IPS DF 4.7 (cell line): ENCODE results near the gene SPON1.
"Not testable (repeated sequence)": the region's sequence is repeated elsewhere in the genome, so short reads cannot be mapped to it uniquely, and the experiment has no call there.

Experiments used
- DNase-seq: peaks from one replicate; pipeline ENCODE4 v3.0.0-alpha.2; 2013; ENCODE audit warnings: low spot score; ENCODE audit errors: extremely low read depth

The SPON1 gene

GRCh38 chr11:14267861-14268635 is 305.5 kb downstream of the SPON1 start:
- no peak for DNase-seq

GRCh38 chr11:14269692-14270573 is 307.4 kb downstream of the SPON1 start:
- DNase-seq = no peak

GRCh38 chr11:14270690-14271542 is 308.4 kb downstream of the SPON1 start:
- no peak for DNase-seq

GRCh38 chr11:14273895-14274294 is 311.4 kb downstream of the SPON1 start:
- DNase-seq = no peak

DNA sequence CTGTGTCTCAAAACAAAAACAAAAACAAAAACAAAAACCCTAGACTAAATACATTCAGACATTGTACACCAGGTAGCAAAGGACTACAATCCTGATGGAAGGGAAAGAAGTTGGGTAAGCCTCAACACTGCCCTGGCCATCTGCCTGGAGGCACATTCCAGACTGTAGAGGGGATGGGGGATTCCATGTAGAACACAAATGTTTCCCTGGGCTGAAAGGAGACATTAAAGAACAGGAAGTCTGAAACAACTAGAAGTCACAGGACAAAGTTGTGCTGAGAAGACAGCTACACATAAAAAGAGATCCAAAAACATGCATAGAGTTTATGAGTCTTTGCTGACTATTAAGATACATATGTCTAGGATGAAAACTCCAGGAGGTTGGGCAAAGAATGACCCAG is 312.6 kb downstream of the SPON1 start:
- DNase-seq = no peak

DNA sequence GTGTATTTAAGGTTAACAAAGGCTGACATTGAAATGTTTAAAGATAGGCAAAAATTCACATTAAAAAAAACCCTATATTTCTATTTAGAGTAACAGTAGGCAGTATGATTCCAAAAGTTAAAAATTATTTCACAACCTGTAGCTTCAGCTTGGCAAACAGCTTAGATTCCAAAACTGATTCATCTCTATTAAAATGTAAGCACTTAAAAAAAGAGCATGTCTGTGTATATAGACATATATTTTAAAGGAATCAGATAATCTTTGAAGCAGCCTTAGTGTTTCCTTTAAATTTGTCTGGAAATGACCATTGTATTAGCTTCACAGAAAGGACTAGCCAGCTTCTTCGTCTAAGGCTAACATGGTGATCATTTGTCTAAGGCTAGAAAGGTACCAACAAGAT is 316.3 kb downstream of the SPON1 start:
- DNase-seq = not testable (repeated sequence)

DNA sequence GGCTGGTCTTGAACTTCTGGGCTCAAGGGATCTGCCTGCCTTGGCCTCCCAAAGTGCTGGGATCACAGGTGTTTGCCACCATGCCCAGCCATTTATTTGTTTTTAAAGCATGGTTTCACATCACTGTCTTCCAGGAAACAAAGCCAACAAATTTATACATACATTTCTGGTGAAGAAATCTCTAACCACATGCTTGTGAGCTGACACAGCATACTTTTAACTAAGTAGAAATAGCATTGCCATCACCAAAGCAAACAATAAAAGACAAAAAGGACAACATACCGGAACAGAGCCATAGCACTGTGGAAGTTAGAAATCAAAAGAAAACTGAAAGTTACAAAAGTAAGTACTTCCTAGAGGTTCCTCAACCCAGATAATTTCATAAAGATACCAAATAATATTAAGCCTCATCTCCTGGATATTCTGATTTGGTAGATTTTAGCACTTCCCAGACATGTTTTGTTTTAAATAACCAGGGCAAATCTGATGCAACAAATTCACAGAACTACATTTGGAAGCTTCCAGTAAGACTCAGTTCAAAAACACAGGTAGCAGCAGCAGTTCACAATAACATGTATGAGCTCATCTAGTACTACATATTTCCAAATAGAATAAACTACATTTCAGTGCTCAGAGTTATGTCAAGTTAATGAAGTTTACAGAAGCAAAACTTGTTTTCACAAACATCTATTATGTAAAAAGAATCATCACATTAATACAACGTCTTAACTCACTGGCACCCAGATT is 325.8 kb downstream of the SPON1 start:
- no peak for DNase-seq

DNA sequence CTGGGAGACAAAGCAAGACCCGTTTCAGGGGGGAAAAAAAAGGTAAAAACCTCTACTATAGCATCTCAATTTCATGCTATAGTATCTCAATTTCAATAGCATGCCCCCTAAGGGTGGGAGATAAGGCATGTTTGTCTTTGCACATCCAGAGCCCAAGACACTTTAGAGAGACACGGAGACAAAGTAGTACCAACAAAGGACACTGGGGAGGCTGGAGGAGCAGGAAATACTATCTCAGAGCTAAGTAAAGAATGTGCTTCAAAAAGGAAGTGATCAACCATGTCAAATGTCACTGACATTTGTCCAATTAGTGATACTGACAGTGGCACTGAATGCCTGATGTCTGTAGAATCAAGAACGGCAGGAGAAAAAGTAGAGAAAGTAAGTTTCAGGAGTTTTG is 327.9 kb downstream of the SPON1 start:
- DNase-seq = no peak

DNA sequence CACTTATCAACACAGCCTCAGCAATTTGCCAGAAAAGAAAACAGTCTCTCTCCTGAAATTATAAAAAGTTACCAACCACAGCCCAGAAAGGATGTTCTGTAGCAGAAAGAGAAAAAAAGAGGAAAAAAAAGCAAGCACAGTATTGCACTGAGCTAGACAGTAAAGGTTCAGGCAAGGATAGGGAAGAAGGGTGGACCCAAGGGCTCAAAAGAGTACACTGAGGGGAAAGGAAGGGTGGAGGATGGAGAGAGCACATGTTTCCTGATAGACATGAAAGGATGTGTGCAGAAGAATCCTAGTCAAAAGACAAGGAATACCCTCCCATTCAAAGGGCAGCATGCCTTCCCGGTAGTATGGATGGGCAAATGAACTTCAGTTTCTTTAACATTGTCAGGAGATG is 337.4 kb downstream of the SPON1 start:
- DNase-seq = no peak

GRCh38 chr11:14300661-14301304 is 338.3 kb downstream of the SPON1 start:
- DNase-seq = no peak

DNA sequence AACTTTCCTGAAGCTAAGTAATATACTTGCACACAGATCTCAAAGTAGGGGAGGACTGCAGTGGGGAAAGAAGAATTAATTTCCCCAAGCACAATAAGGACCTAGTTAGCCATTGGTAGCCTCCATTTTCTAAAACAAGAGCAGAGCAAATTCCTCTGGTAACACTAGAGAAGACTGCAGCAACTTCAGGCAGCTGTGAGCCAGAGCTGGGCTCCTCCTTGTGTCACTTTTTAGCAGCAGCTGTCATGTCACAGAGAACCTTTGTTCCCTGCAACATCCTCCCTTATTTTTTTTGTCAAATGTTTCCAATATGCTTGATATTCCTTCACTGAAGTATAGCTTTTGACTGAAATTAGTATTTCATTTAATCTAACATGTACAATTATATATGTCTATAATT is 342.1 kb downstream of the SPON1 start:
- DNase-seq = no peak

DNA sequence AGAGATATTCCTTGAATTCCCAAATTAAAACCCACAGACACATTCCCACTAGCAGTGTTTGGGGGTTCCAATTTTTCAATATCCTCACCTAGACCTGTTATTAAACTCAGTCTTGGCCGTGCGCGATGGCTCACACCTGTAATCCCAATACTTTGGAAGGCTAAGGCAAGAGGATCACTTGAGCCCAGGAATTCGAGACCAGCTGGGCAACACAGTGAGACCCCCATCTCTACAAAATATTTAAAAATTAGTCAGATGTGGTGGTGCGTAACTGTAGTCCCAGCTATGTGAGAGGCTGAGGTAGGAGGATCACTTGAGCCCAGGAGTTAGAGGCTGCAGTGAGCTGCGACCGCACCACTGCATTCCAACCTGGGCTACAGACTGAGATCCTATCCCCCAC is 343.1 kb downstream of the SPON1 start:
- no peak for DNase-seq

DNA sequence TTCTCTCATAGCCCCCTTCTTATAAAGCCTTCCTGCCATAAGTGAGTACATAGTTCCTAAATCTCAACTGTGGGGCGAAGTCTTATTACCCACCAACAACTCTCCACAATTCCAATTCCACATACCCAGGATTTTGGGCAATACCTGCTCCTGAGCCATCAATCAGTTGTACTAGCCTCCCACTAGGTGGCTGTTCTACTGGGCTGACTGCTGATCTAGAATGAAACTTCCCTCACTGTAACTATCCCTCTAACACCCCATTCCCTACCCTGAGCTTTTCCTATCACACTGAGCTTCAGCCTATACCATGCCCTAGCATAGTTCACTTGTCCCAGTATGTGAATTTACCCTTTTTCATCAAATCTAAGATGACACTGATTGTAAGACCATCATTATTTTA is 344.0 kb downstream of the SPON1 start:
- no peak for DNase-seq

DNA sequence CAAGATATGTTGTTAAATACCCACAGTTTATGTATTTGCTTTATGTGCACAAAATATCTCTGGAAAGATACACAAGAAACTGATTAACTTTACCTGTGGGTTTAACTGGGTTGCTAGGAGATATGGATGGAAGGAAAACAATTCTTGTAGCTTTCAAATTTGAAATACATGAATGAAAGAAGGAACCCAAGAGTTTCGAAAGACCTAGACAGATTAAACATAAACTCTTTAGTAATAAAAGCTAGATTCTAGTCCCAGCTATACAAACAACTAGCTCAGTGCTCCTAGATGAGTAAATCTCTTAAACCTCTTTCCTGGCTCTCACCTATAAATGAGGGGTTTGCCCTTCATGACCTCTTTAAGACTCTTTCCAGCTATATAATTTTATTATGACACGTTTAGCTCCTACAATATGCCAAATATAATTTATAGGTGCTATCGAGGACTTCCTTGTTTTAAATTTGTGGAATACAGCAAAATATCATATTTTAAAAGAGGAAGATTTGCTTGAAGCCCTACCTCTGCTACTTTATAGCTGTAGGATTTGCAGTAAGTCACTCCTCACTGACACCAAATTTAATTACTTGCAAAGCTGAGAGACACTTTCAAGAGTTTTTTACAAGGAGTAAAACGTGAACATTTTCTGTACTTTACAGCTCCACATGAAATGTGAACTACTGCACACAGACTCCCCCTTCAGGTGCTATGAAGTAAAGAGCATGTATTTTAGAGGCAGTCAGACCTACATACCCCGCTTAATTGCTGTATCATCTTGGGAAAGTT is 345.8 kb downstream of the SPON1 start:
- DNase-seq = no peak

DNA sequence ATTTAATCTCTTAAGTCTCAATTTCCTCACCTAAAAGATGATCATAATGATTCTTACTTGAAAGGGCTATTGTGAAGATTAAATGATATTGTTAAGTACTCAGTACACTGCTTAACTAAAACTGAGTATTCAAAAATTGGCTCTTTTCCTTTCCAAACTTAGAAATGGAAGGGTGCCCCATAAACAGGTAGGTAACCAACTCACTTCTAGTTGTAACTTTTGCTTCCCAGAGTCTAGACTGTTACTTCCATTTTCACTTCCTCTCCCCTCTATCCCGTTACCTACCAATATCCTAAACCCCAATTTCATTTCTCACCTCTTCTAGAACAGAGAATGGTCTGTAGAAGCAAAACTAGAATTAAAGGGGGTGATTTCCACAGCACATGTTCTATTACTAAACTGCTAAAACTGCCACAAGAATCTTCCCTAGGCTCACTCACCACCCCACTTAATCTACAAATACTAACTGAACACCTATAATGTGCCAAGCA is 346.4 kb downstream of the SPON1 start:
- no peak for DNase-seq

DNA sequence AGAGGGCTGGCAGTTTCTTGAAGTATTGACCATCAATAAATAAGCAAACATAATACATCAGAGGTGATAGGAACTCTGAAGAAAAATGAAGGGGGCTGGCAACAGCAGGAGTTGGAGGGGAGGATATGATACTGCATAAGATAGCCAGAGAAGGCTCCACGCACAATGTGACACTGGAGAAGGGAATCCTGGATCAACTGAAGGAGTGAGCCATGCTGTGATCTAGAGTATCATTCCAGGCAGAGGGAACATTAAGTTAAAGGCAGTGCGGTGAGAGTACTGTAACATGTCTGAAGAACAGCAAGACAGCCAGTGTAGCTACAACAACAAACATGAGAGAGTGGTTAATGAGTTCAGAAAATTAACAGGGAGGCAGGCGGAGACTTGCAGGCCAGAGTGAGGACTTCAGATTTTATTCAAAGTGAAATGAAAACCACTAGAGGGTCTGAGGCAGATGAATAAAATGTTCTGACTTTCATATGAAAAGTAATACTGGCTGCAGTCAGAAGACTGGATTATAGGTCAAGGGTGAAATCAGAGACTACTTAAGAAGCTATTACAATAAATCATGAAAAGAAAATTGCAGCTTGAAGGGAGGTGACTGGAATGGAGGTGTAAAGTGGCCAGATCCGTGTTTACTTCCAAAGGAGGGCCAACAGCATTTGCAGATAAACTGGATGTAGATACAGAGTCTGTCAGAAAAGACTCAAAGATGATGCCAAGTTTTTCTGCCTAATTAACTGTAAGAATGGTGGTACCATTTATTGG is 347.1 kb downstream of the SPON1 start:
- DNase-seq = no peak

- DNase-seq = no peak
These were observed 348.2 kb downstream of the SPON1 start for GRCh38 chr11:14310679-14311078.

DNA sequence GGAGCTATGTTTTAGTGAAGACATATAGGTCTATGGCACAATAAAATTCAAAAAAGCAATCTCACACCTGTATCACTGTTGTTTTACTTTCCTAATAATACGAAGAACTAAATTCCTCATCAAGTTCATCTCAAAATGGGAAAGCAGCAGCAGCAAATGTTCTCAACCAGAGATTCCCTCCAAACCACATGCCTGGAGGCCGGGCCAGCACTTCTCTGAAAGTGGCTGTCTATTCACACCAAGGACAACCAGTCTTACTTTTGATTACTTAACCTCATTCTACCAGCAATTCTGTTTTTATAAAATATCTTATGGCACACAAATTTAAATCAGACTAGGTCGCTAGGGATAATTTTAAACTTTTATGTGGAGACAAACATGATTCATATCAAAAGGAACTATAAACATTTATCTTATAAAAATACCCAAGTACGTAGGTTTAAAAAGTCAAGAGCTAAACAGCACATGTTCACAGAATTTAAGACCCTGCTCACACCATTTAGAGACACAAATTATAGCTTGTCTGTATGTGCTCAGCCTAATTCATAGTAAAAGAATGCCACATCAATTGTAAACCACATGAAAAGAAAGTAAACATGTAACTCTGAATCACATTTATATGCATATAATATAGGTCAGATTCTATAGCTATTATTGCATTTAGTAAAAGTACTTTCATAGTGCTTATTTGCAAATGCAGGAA is 350.4 kb downstream of the SPON1 start:
- DNase-seq = no peak
